K562 (cell line): ENCODE data around the gene FAM83B. TPM values are rescaled to one million over a fixed set of nuclear protein-coding genes. Genes with fewer than 3 reads are reported as not detected.

Experiments
- ATAC-seq: fragments of 200-7000 bp; cut with Tn5 transposase; 3 replicates; pipeline ENCODE4 v1.9.1; 2020; ENCODE audit warnings: moderate library complexity
- BruUV-seq: library from RNA; stranded (reverse); fragments of 400-500 nt; replicated peaks from 2 replicates; lab custom pipeline; 2021; lab: Mats Ljungman, UMichigan
- CTCF ChIA-PET: fragments of 300-600 bp; formaldehyde crosslinking; extraction: SDS; loops from one replicate; lab custom pipeline; 2021; ENCODE audit warnings: low intra/inter-chr PET ratio; lab: Yijun Ruan, JAX
- POLR2A ChIA-PET: fragments of 300-600, 350-650 bp; sonication (Branson Sonifier 250); formaldehyde crosslinking; extraction: SDS; loops from one replicate; lab custom pipeline; 2021; ENCODE audit warnings: antibody characterized with exemption, inconsistent platforms; lab: Yijun Ruan, JAX
- DNase-seq, 4 experiments: peaks; one replicate each; pipeline versions ENCODE4 v3.0.0 to v3.0.0-alpha.2; 2011 to 2018; ENCODE audit warnings: low spot score in 3 of 4, mixed read lengths in 3 of 4; ENCODE audit errors: extremely low read depth in 1 of 4
- FAIRE-seq: peaks from 2 replicates; lab custom pipeline; 2011; peaks lifted over from hg19 to GRCh38; lab: Jason Lieb, UNC
- H2AFZ ChIP-seq: 2 replicates; pipeline ENCODE4 v1.6.0; 2011; ENCODE audit warnings: low read depth, low read length, control low read depth, inconsistent platforms
- H3K27ac ChIP-seq: fragments of 200-600 bp; 3 replicates; pipeline ENCODE4 v1.8.0; 2011; ENCODE audit warnings: low read depth, mild to moderate bottlenecking, control low read depth, inconsistent platforms, low read length, moderate library complexity, mixed read lengths; ENCODE audit errors: extremely low read depth
- H3K27me3 ChIP-seq, 2 experiments: fragments of 300-600 bp in 1 of 2; 2 replicates in 1 of 2; 3 replicates in 1 of 2; pipeline versions ENCODE4 v1.6.0 to v1.8.0; 2011; ENCODE audit warnings: inconsistent platforms in 2 of 2, low read length in 2 of 2, mild to moderate bottlenecking in 1 of 2, mixed read lengths in 1 of 2, moderate library complexity in 1 of 2; ENCODE audit not compliant: control insufficient read depth in 2 of 2, insufficient read depth in 2 of 2
- H3K36me3 ChIP-seq: fragments of 300-600 bp; 3 replicates; pipeline ENCODE4 v1.8.0; 2011; ENCODE audit warnings: mild to moderate bottlenecking, low read length, inconsistent platforms; ENCODE audit not compliant: control insufficient read depth, insufficient read depth
- H3K4me1 ChIP-seq, 2 experiments: fragments of 200-600 bp in 1 of 2; replicated peaks in 1 of 2; 2 replicates in 1 of 2; 3 replicates in 1 of 2; pipeline versions ENCODE4 v1.5.1 to v1.8.0; 2011; ENCODE audit warnings: inconsistent platforms in 2 of 2, low read length in 2 of 2, mild to moderate bottlenecking in 1 of 2, mixed read lengths in 1 of 2, moderate library complexity in 1 of 2; ENCODE audit not compliant: control insufficient read depth in 2 of 2, insufficient read depth in 2 of 2
- H3K4me2 ChIP-seq: 2 replicates; pipeline ENCODE4 v1.6.1; 2011; ENCODE audit warnings: low read length, control low read depth, inconsistent platforms, mixed read lengths; ENCODE audit not compliant: insufficient read depth
- H3K4me3 ChIP-seq: fragments of 200-600 bp; sonication (generic), shearing (Covaris generic); 2 replicates; pipeline ENCODE4 v1.5.1; 2016; ENCODE audit warnings: control low read depth, inconsistent platforms
- H3K79me2 ChIP-seq: fragments of 200-600 bp; 3 replicates; pipeline ENCODE4 v1.8.0; 2011; ENCODE audit warnings: low read length, inconsistent platforms; ENCODE audit not compliant: control insufficient read depth, insufficient read depth
- H3K9ac ChIP-seq, 2 experiments: 2 replicates each; pipeline versions ENCODE4 v1.6.0 to v1.6.1; 2011; ENCODE audit warnings: low read depth in 2 of 2, low read length in 2 of 2, control low read depth in 1 of 2, inconsistent platforms in 1 of 2, mild to moderate bottlenecking in 1 of 2, mixed read lengths in 1 of 2; ENCODE audit not compliant: insufficient read depth in 1 of 2
- H3K9me1 ChIP-seq: one replicate; pipeline ENCODE4 v1.6.0; 2011; ENCODE audit warnings: inconsistent platforms, mild to moderate bottlenecking, low read length, moderate library complexity; ENCODE audit not compliant: control insufficient read depth, insufficient read depth
- H3K9me3 ChIP-seq: replicated peaks from 2 replicates; pipeline ENCODE4 v1.5.1; 2011; ENCODE audit warnings: low read depth, low read length, inconsistent platforms; ENCODE audit not compliant: control insufficient read depth, insufficient read depth
- H4K20me1 ChIP-seq: replicated peaks from 2 replicates; pipeline ENCODE4 v1.6.1; 2011; ENCODE audit warnings: low read length, inconsistent platforms, mixed read lengths; ENCODE audit not compliant: control insufficient read depth, insufficient read depth
- ATF6 ChIP-seq: sonication (generic); formaldehyde crosslinking; IDR thresholded peaks from 2 replicates; pipeline ENCODE4 v1.4.0; 2020; ENCODE audit warnings: mild to moderate bottlenecking, missing genetic modification reagents
- BRD9 ChIP-seq: fragments of 450-650 bp; IDR thresholded peaks from 2 replicates; pipeline ENCODE4 v1.6.1; 2018; ENCODE audit warnings: low read depth; ENCODE audit not compliant: partially characterized antibody
- CCAR2 ChIP-seq: fragments of 200-400 bp; formaldehyde crosslinking; IDR thresholded peaks from 2 replicates; pipeline ENCODE4 v1.6.1; 2017; ENCODE audit warnings: mild to moderate bottlenecking, low read depth, low read length
- CTCFL ChIP-seq: IDR thresholded peaks from 2 replicates; pipeline ENCODE4 v1.6.1; 2011; ENCODE audit warnings: borderline replicate concordance, low read depth, mild to moderate bottlenecking, moderate library complexity, low read length; ENCODE audit not compliant: insufficient read depth, poor library complexity, severe bottlenecking
- E2F3 ChIP-seq: fragments of 250-450 bp; sonication (Bioruptor Pico); IDR thresholded peaks from 2 replicates; pipeline ENCODE4 v1.4.0; 2020; ENCODE audit warnings: mild to moderate bottlenecking
- HMGN3 ChIP-seq: IDR thresholded peaks from 2 replicates; pipeline ENCODE4 v1.6.1; 2011; ENCODE audit warnings: borderline replicate concordance, low read depth, mild to moderate bottlenecking, mixed read lengths, low read length; ENCODE audit not compliant: insufficient read length; ENCODE audit errors: extremely low read depth
- HNRNPUL1 ChIP-seq: fragments of 200-400 bp; formaldehyde crosslinking; IDR thresholded peaks from 2 replicates; pipeline ENCODE4 v1.6.1; 2017; ENCODE audit warnings: low read length
- SRSF3 ChIP-seq: fragments of 200-400 bp; formaldehyde crosslinking; IDR thresholded peaks from 2 replicates; pipeline ENCODE4 v1.6.1; 2016; ENCODE audit warnings: mild to moderate bottlenecking, low read length, moderate library complexity; ENCODE audit not compliant: insufficient read depth
- TAF7 ChIP-seq: fragments of 450-650 bp; IDR thresholded peaks from 2 replicates; pipeline ENCODE4 v1.6.1; 2016; ENCODE audit warnings: missing genetic modification characterization, missing compliant biosample characterization
- ZFP91 ChIP-seq: sonication (generic); formaldehyde crosslinking; IDR thresholded peaks from 2 replicates; pipeline ENCODE4 v1.8.0; 2022; ENCODE audit warnings: mild to moderate bottlenecking, missing genetic modification reagents
- ZNF316 ChIP-seq: fragments of 450-650 bp; IDR thresholded peaks from 2 replicates; pipeline ENCODE4 v1.6.1; 2016
- WGBS: fragments of 100-300 bp; shearing (Covaris generic); methylation state at CpG from one replicate; pipeline ENCODE4 v1.1.6; 2016; ENCODE audit warnings: low coverage, mixed read lengths; ENCODE audit not compliant: insufficient coverage; ENCODE audit errors: missing lambda C conversion rate; 5-methylcytosine and 5-hydroxymethylcytosine counted together
- in situ Hi-C: fragments of 300-500 bp; cut with MboI; formaldehyde crosslinking; loops from 4 replicates; pipeline ENCODE4 v1.15.0; 2018; ENCODE audit warnings: inconsistent platforms, mixed read lengths
- intact Hi-C: fragments of 100-400 bp; cut with micrococcal nuclease; formaldehyde crosslinking; loops from 2 replicates; pipeline ENCODE4 v1.14.2; 2022
- polyA plus RNA-seq, 8 experiments: library from polyadenylated mRNA; depleted of rRNA in 4 of 8; stranded (reverse) in 5 of 8; unstranded in 3 of 8; fragments of >200 nt; fragmentation: Nextera tagmentation in 2 of 8; fragmentation: Illumina TruSeq in 1 of 8; extraction: Ambion mirVana in 2 of 8; extraction: Trizol in 1 of 8; gene quantifications; 2 replicates each; pipeline versions ENCODE4 v1.2.1 to v1.2.3, GENCODE V29; 2011 to 2014; ENCODE audit warnings: inconsistent platforms in 1 of 8, missing spikeins in 1 of 8
- total RNA-seq, 7 experiments: library from RNA; depleted of rRNA in 6 of 7; stranded (reverse); fragments of >200 nt in 6 of 7; fragmentation: Illumina TruSeq in 2 of 7; extraction: Trizol in 2 of 7; gene quantifications; 2 replicates each; pipeline versions ENCODE4 v1.2.1 to v1.2.3, GENCODE V29; 2011 to 2021; ENCODE audit warnings: low replicate concordance in 1 of 7

Gene FAM83B
- total and polyA plus RNA-seq, 9 of the 15 experiments (the other 6 are each of a cell fraction or from before 2014, with no cell fraction given): not detected

DNA sequence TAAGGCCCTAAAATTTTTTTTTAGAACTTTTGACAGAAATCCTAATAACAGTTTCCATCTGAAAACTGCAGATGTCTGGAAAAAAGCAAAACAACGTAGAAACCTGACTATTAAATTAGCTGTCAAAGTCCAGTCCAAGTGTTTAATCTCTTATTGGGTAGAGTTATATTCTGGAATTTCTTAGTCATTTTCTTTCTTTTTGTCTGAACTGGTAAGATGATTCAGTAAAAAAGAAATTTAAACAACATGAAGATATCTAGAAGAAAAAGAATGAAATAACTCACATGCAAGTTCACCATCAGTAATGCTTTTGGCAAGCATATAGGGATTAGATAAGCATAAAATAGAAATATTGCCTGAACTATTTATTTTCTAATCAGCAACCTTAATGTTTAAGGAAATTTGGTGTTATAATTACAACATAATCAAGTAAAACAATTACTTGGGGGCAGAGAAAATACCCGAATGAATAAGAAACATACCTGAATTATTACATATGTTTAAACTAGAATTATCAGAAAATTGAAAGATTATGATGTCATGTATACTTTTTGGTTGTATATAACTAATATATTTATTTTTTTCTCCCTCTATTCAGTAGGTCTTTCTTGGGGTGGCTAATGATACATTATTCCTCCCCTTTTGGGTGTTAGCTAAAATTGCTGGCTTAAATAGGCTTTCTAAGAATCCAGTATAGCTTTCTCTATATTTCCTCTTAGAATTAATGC is 51.1 kb downstream of the FAM83B start:
- no peaks in the 10 kb centered on the region for H3K9me3 ChIP-seq
- no peak overlapping the region for H3K4me2 ChIP-seq
- ChIA-PET CTCF (no interaction called here), POLR2A (no interaction called here)
- no peaks in the 10 kb centered on the region for H3K27me3 ChIP-seq
- no peaks in the 10 kb centered on the region for H3K79me2 ChIP-seq
- intact Hi-C loops (no loop called here), in situ Hi-C loops (no loop called here)
- DNase-seq: no peak
- no peak for FAIRE-seq
- WGBS: 0% methylated on average over 2 of the region's 2 CpGs
- BruUV-seq: no TSS peak
- no peaks in the 10 kb centered on the region for H3K36me3 ChIP-seq
- H3K9me1 ChIP-seq: no peaks in the 10 kb centered on the region
- H3K27ac ChIP-seq: no peak overlapping the region
- H4K20me1 ChIP-seq: no peaks in the 10 kb centered on the region
- no peaks in the 10 kb centered on the region for H3K4me1 ChIP-seq
- no peak overlapping the region for H3K4me3 ChIP-seq
- ATAC-seq: no peak
- H2AFZ ChIP-seq: no peak overlapping the region
- no peak overlapping the region for H3K9ac ChIP-seq
- no peak for TF ChIP-seq CTCFL
- no peak for TF ChIP-seq E2F3
- no peak for TF ChIP-seq TAF7
- TF ChIP-seq ATF6: no peak
- no peak for TF ChIP-seq HMGN3
- no peak for TF ChIP-seq SRSF3
- TF ChIP-seq CCAR2: no peak
- no peak for TF ChIP-seq HNRNPUL1
- no peak for TF ChIP-seq ZFP91 (CRISPR knock-in tag)
- no peak for TF ChIP-seq BRD9
- no peak for TF ChIP-seq ZNF316
